ENCODE data around the gene CPLX4.

GRCh38 chr18:59308938-59309260, 9.6 kb downstream of the CPLX4 start:
- TF ChIP-seq, protein P1, sequence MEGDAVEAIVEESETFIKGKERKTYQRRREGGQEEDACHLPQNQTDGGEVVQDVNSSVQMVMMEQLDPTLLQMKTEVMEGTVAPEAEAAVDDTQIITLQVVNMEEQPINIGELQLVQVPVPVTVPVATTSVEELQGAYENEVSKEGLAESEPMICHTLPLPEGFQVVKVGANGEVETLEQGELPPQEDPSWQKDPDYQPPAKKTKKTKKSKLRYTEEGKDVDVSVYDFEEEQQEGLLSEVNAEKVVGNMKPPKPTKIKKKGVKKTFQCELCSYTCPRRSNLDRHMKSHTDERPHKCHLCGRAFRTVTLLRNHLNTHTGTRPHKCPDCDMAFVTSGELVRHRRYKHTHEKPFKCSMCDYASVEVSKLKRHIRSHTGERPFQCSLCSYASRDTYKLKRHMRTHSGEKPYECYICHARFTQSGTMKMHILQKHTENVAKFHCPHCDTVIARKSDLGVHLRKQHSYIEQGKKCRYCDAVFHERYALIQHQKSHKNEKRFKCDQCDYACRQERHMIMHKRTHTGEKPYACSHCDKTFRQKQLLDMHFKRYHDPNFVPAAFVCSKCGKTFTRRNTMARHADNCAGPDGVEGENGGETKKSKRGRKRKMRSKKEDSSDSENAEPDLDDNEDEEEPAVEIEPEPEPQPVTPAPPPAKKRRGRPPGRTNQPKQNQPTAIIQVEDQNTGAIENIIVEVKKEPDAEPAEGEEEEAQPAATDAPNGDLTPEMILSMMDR (IDR thresholded peaks at IDR 0.05; ENCODE audit: low read depth, low read length), result no peak
- TF ChIP-seq MAX (IDR thresholded peaks at IDR 0.05; ENCODE audit: low read depth, low read length) (no peak), POLR2A (IDR thresholded peaks at IDR 0.05; ENCODE audit: extremely low read depth, insufficient read length) (no peak)

Data from NB4 (cell line).